GM20000 (cell line): ENCODE data around the gene GPR135.
"Not testable (repeated sequence)": the region's sequence is repeated elsewhere in the genome, so short reads cannot be mapped to it uniquely, and the experiment has no call there.

Experiments
- DNase-seq: peaks from one replicate; pipeline ENCODE4 v3.0.0; 2012; ENCODE audit warnings: low spot score
- CTCF ChIP-seq: IDR thresholded peaks from 2 replicates; pipeline ENCODE4 v1.5.1; 2012; ENCODE audit warnings: mild to moderate bottlenecking, control low read depth; ENCODE audit errors: extremely low read depth, missing control alignments

GPR135 gene

GRCh38 chr14:59451849-59452248, 13.3 kb downstream of the GPR135 start:
- no peak for TF ChIP-seq CTCF
- DNase-seq = no peak

- DNase-seq = no peak
- TF ChIP-seq CTCF = no peak
Observed at GRCh38 chr14:59450716-59451115, 14.5 kb downstream of the GPR135 start.

GRCh38 chr14:59448673-59449072, 16.5 kb downstream of the GPR135 start:
- DNase-seq = not testable (repeated sequence)

- no peak for TF ChIP-seq CTCF
Observed at GRCh38 chr14:59439256-59439965, 25.8 kb downstream of the GPR135 start.

GRCh38 chr14:59438195-59438647, 27.0 kb downstream of the GPR135 start:
- TF ChIP-seq CTCF = no peak
- no peak for DNase-seq

More at GRCh38 chr14:59439256-59439965, 25.8 kb downstream of the GPR135 start:
- no peak for DNase-seq

- no peak for DNase-seq
Observed at GRCh38 chr14:59435987-59436386, 29.2 kb downstream of the GPR135 start.

GRCh38 chr14:59435101-59435500, 30.1 kb downstream of the GPR135 start:
- no peak for DNase-seq
- no peak for TF ChIP-seq CTCF

More at GRCh38 chr14:59435987-59436386, 29.2 kb downstream of the GPR135 start:
- TF ChIP-seq CTCF = no peak

DNA sequence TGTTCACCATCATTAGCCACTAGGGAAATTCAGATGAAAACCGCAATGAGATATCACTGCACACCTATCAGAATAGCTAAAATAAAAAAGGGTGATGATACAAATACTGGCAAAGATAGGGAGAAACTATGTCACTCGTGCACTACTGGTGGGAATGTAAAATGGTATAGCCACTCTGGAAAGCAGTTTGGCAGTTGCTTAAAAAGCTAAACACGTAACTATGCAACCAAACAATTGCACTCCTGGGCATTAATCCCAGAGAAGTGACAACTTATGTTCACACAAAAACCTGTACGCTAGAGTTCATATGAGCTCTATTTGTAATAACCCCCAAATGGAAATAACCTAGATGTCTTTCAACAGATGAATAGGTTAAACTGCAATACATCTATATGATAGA, 35.4 kb downstream of the GPR135 start:
- DNase-seq = no peak
- no peak for TF ChIP-seq CTCF
